GM19468 (cell line): Measurements from ENCODE around the gene ACTN4.

Source experiments
- ATAC-seq: cut with Tn5 transposase; IDR thresholded peaks from one replicate; pipeline ENCODE4 v1.9.1; 2021; ENCODE audit warnings: mild to moderate bottlenecking, moderate library complexity, moderate number of reproducible peaks; ENCODE audit not compliant: unreplicated experiment; ENCODE audit errors: extremely low read depth

Gene ACTN4

DNA sequence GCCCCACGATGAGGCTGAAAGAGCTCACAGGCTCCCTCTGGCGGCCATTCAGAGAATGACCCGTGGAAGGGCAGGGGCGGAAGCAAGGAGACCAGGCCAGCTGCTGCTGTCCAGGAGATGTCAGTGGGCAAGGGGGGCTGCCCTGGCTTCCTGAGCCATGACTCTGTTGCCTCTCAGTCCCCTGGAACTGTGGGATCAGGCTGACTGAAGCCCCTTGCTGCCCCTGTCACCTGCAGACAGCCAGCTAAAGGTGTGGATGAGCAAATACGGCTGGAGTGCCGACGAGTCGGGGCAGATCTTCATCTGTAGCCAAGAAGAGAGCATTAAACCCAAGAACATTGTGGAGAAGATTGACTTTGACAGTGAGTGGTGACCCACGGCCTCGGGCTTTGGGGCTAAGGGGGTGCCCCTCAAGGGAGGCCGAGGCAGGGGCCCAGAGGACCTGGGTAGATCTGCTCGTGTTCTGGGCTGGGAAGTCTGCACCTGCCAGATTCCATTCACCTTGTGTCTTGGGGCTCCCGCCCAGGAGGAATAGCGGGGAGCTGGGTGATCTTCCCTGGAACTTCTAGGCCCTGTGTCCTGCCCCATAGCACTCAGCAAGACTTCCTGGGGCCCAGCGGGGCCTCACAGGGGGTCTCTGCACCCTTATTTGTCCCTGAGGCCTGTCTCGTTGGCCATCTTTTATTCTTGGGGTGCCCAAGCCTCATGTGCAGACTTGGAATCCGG is 12.5 kb upstream of the ACTN4 start:
- ATAC-seq: no peak

DNA sequence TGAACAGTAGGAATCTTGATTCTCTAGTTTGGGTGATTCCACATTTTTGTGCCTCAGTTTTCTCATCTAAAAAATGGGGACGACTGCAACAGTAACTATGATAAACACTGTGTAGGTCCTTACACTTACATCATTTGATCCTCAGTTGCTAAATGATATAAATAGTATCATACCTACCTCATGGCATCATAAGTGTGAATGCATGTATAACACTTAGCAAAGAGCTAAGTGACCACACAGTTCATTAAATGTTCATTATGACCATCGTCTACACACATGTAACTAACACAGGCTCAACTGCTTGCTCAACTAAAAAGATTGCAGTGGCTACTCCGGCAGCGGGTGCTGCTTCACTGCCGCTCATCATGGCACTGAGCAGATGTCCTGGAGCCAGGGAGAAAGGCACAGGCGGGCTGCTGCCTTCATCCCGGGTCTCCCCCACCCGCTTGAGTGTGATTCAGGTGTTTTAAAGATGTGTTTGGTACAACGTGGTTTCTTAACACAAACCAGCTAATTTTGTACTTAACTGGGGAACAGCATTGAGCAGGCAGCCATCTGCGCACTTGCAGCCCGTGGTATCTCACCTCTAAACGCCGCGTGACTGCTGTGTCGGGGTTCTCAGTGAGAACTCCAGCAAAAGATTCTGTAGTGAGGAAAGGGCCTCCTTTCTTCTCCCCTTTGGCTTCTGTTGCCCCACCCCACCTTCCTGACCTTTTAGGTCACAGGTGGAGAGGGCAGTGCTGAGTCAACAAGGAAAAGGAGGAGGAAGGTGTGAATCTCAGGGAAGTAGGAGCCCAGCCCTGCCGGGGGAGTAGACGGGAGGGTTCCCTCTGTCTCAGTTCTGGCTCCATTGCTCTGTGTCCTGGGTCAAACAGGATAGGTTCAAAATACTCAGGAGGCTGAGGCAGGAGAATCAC is 11.7 kb upstream of the ACTN4 start:
- ATAC-seq: no peak

DNA sequence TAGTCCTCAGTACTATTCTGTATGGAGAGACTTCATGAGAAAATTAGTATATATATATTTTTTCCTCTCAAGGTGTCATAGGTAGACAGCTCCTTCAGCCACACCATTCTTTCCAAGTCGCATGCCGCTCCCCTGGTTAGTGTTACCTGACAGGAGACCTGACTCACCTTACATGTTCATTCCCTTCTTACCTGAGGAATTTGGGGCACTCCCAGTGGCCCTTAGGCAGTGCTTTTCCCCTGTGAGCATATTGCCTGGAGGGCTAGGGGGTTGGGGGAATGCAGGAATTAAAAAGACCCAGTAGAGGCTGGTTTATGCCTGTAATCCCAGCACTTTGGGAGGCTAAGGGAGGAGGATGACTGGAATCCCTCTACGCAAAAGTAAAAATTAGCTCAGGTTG is 9.0 kb upstream of the ACTN4 start:
- no peak for ATAC-seq

DNA sequence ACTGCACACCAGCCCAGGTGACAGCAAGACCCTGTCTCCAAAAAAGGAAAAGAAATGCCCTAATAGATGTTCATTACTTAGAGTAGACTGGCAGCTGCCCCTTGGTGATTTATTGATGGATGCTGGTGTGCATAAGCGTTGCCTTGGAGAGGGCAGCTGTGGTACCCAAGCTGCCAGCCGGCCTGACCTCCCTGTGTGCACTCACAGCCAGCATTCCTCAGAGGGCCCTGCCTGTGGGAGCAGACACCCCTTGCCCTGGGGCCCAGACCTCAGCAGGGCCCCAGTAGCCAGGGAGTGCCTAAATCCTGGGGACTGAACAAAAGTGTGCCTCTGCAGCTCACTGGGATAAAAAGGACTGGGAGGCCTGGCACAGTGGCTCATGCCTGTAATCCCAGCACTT is 7.8 kb upstream of the ACTN4 start:
- ATAC-seq: no peak

DNA sequence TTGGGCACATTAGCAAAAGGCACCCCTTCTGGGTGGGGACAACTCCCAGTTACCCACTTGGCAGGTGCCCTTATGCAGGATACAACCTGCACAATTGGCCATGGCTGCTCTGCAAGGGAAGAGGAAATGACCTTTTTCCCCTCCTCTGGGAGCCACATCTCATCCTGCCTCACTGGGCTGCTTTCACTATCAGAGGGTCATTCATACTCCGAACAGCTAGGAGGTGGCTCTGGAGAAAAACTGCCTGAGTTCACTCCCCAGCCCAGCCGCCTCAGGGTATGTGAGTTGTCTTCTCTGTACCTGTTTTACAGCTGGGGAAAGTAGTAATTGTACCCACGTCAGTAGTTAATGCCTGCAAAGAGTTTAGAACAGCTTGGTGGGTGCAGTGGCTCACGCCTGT is 7.1 kb upstream of the ACTN4 start:
- no peak for ATAC-seq

DNA sequence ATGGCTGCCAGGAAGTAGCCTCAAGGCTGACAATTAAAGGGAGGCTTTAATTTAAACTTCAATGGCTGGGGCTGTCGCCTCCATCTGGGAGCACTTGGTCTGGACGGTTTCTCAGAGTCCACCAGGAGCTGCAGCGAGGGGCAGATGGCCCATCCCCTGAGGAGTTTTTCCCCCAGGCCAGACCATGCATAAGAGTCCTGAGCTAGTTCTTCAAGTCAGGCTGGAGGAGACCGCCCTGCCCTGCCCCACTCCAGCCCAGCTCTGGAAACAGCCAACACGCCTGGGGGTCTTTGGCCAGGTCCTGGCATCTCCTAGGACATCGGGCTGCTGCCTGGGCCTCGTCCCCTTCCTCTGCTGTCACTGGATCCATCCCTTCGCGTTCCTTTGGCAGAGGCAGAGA is 5.3 kb upstream of the ACTN4 start:
- no peak for ATAC-seq

DNA sequence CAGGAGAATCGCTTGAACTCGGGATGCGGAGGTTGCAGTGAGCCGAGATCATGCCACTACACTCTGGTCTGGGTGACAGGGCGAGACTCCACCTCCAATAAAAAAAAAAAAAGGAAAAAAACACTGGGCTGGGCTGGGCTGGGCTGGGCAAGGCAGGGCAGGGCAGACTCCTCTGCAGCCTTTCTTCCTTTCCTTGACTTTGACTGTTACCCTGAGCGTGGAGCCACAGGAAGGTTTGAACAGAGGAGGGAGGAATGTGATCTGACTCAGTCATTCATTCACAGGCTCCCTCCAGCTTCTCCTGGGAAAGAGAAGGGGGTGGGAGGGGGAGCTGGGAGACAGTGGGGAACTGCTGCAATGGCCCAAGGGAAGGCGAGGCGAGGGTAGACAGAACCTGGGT is 2.7 kb upstream of the ACTN4 start:
- ATAC-seq: no peak

DNA sequence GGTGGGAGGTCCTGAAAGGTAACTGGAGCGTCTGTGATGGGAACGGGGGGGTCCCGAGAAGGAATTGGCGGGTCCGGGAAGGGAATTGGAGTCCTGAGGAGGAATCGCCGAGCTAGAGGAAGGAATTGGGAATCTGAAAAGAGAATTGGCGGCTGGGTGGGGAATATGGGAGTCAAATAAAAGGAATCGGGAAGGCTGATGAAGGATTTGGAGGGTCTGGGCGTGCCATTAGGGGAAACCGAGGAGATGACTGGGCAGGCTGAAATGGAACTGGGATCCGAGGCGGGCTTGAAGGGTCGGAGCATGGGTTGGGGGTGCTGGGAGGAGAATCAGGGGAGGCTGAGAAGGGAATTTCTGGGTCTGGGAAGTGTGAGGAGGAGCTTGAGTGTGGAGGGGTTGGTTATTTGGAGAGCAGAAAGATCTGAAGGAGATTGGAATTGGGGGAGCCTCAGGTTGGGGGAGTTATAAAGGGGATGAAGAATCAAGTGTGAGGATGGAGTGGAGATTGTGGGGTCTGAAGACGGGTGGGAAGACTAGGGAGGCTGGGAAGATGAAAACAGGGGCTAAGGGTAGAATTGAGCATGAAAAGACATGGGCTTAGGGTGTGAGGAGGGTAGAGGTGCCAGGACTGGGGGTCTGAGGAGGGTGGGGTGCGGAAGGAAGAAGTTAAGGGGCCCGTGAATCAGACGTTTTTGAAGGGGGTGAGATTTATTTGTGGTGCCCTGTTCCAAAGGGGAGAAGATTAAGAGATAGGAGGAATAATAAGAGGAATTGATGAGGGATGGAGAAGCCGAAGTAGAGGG is 718 bp downstream of the ACTN4 start:
- no peak for ATAC-seq

DNA sequence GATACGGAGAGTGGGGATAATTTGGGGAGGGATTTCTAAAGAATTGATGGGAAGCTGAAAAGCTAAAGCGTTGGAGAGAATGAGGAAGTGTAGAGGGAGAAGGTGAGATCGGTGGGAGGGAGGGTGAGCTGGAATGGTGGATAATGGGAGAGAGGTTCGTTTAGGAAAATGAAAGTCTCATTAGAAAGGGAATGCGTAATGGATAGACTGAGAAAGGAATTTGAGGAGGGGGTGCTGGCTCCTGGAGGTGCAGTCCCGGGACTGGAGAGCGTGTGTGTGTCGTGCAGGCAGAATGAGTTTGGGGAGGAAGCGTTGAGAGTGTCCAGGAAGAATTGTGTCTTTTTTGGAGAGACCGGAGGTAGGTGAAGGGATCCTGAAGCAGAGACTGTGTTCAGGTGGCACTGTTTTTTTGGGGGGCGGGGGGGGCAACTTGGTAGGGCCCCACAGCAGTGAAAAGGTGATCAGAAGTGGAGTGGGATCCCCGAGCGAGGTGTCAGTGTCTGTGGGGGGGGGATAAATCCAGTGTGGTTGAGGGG is 1.4 kb downstream of the ACTN4 start:
- no peak for ATAC-seq

DNA sequence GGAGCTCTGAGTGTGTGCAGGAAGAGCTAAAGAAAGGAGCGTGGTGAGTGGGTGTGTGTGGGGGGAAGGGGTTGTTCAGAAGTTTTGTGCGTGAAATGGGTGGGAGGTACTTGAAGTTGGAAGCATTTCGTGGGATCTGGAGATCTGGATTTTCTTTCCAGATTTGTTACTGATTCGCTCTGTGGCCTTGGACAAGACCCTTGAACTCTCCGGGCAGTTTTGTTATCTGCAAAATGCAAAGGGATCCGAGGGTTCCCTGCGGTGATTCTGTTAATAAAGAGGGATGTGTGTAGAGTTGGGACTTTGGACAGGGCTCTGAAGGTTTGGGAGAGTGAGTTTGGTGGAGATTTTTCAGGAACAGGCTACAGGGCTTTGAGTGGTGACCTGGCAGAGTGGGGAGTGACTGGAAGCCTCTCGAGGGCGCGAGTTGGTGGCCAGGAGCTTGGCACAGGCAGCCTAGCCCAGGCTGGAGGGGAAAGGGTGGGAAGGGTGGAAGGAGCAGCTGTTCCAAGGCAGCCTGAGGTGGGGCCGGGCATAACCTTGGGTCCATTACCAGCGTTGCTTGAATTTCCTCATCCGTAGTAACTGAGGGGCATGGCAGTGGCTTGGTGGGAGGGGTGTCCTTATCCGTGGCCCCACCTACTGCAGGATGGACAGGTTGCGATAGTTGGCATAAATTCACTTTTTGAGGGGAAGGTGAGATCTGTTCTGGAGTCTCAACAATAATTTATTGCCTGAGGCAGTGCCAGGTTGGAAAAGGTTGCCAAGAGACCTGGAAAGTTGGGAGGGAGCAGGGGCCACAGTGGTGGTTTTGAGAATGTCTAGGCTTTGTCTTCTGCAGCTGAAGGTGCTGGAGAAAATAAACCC is 2.1 kb downstream of the ACTN4 start:
- no peak for ATAC-seq

DNA sequence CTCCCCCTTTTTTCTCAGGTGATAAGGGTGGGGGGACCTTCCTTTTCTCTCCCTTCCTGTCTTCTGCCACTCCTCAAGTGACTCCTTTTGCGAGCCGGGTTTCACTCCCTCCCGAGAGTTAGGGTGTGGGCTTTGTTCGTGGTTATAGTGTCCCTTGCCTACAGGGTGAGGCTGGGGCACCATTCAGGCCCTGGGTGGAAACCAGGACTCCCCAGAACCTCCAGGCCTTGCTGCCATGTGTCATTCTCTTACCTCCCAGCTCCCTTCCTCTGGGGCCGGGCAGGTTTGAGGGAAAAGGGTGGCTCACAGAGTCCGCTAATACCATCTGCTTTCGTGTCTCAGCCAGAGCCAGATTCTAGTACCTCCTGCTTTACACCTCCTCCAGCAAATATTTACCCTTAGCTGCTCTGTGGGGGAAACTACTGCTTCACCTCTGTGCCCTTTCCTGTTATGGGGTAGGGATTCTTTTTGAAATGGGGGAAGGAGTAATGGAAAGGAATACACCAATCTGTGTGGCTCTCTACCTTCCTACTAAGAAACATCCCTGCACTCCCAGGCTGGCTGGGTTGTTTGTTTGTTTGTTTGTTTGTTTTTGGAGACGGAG is 2.8 kb downstream of the ACTN4 start:
- no peak for ATAC-seq

DNA sequence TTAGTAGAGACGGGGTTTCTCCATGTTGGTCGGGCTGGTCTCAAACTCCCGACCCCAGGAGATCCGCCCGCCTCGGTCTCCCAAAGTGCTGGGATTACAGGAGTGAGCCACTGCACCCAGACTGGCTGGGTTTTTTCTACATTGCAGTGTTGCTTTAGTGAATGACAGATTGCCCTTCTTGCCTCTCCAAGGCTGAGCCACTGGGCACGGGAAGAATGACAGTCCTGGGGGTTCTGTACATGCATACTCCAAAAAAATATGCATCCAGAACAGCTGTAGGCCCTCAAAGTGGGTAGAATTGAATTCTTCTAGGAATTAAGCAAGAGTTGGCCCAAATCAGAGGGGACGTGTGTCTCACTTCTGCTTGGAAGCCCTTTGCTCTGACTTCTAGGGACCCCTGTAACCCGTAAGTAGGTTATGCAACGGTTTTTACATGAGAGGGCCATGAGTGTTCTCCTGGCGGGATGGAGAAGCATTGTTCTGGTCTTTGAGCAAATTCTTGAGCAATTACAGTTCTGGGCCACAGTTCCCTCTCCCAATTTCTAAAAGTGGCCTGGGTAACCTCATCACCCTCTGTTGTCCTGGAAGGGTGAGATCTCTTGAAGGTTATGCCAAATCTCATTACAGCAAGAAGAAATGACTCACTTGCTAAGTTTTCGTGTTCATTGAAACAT is 3.6 kb downstream of the ACTN4 start:
- ATAC-seq: no peak

DNA sequence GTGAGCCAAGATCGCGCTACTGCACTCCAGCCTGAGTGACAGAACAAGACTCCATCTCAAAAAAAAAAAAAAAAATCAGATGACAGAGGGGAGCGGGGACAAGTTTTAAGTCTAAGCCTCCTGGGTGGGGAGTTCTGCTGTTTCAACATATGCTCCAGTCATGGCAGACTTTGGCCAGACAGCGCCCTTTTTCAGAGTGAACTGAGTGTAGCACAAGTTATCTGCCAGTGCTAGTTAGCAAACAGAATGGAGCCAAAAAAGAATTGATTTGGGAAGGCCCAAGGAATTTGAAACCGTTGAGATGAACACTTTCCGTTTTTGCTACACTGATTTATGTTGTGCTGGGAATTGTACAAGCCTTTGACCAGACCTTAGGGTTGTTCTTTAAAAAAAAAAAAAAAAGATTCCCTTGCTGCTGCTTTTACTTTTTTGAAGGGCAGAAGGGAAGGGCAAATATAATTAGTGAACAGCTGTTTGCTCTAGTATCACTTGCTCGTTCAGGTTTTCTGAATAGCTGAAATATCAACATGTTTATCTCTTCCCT is 5.7 kb downstream of the ACTN4 start:
- no peak for ATAC-seq

DNA sequence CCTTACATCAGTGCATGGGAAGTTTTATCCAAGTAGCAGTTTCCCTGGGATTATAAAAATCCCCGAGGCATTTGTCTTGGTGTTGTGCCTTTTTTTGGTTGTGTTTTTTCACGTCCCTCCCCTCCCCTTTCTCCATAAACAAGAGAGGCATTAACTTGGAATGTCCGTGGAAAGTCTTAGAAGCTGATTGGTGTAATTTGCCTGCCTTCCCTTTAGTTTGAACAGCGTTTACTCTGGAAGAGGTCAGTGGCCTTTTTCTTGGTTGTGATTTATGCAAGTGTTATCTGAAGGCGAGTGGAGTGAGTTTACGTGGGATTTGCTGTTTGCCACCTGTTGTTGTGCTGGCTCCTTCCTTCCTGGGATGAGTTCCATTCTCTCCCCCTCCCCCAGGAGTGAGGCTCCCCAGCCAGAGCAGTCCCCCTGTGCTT is 7.2 kb downstream of the ACTN4 start:
- ATAC-seq: no peak

DNA sequence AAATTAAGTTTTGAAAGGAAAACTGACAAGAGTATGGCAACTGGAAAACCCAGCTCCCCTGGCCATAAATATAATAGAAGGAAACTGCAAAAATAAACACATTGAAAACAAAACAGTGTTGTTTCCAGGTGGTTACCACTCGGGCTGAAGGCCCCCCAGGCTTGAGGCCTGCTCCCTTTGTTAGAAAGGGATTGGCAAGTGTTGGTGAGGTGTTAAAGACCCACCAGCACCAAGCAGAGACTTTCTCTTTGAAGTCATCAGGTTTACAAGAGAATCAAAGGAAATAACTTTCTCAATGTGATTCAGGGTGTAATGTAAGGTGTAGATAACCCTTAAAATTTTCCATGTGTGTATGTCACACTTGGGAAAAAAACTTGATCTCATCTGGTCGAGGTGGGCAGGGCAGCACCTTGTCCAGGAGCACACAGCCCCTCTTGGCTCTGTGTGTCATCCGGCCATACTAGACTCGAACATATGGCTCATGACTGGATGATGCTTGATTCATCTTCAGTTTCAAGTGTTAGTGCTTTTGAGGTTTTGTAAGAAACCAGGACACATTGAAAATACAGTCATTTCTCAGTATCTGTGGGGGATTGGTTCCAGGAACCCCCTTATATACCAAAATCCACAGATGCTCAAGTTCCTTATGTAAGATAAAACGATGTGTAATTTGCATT is 7.8 kb downstream of the ACTN4 start:
- no peak for ATAC-seq

DNA sequence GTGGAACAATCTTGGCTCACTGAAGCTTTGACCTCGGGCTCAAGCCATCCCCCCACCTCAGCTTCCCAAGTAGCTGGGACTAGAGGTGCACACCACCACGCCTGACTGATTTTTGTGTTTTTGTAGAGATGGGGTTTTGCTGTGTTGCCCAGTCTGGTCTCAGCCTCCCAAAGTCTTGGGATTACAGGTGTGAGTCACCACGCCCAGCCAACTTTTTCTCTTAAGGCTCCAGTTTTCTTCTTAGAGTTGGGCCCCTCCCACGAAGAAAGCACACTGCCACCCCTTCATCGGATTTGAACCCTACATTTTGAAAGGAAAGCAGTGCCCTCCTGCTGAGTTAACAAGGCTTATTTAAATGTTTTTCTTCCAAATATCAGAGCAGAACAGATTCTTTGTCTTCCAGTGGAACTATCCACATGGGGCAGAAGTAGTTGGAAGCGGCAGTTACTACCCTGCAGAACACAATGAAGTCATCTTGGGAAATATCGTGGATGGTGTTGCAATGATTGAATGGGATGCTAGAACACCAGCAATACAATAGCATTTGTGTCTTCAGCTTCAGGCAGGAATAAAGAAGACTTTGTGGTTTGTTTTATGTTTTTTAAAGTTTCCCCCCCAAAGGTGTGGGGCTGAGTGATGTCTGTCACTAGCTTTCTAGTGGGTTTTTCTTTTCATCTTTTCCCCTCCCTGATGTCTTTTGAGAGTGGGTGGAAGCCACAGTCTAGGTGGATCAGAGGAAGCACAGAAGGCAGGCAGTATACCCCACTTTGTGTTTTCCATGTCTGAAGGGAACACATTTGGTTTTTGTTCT is 8.9 kb downstream of the ACTN4 start:
- no peak for ATAC-seq

DNA sequence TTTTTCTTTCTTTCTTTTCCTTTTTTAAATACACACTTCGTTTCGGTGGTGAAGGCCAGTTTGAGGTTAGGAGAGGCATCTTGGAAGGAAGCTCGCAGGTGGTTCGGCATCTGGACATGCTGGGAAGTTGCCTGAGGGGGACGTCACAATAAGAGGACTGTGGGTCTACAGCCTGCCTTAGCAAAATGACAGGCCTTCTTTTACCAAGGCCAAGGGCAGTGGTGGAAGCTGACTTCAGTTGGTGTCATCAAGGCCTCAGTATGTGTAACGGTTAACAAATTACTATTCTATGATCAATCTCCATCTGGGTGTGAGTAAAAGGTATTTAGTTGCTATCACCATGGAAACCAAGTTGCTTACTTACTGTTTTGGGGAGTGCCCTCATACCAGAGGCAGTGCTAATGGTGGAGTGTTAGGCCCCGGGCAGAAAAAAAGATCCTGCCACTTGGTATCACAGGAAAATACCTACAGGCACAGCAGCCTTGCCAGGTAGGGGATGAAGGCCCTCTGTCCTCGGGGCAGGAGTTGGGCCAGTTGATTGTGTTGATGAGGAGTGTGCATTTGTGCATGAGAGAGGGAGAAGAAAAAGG is 10.3 kb downstream of the ACTN4 start:
- no peak for ATAC-seq
